GM18508 (cell line): Measurements from ENCODE around the gene RIPOR1.

Experiments used
- ATAC-seq: cut with Tn5 transposase; IDR thresholded peaks from one replicate; pipeline ENCODE4 v1.9.1; 2021; ENCODE audit warnings: moderate number of reproducible peaks; ENCODE audit not compliant: insufficient read depth, unreplicated experiment

RIPOR1 gene

GRCh38 chr16:67549936-67550335 is 21.3 kb downstream of the RIPOR1 start:
- ATAC-seq = no peak

GRCh38 chr16:67551091-67551490 is 22.5 kb downstream of the RIPOR1 start:
- ATAC-seq = no peak

- no peak for ATAC-seq
Observed at GRCh38 chr16:67551972-67552371, 23.3 kb downstream of the RIPOR1 start.

GRCh38 chr16:67552476-67552875 is 23.8 kb downstream of the RIPOR1 start:
- ATAC-seq = no peak

GRCh38 chr16:67555795-67556212 is 27.2 kb downstream of the RIPOR1 start:
- no peak for ATAC-seq

- ATAC-seq = no peak
Observed at GRCh38 chr16:67558859-67559258, 30.2 kb downstream of the RIPOR1 start.

GRCh38 chr16:67560827-67561342 is 32.3 kb downstream of the RIPOR1 start:
- no peak for ATAC-seq

- ATAC-seq = no peak
Observed at GRCh38 chr16:67561501-67561823, 32.8 kb downstream of the RIPOR1 start.

GRCh38 chr16:67561824-67562525 is 33.3 kb downstream of the RIPOR1 start:
- ATAC-seq = peak; percentile 57

- ATAC-seq = peak; percentile 26
Observed at GRCh38 chr16:67562526-67562917, 33.9 kb downstream of the RIPOR1 start, which contains the start of gene CTCF. TSS of gene CTCF (plus strand) at chr16:67562526. CDS start at chr16:67610833, 48,307 bp downstream.

GRCh38 chr16:67562918-67563707 is 34.5 kb downstream of the RIPOR1 start:
- ATAC-seq = peak; percentile 10

- no peak for ATAC-seq
Observed at GRCh38 chr16:67563708-67564468, 35.3 kb downstream of the RIPOR1 start.

- ATAC-seq = no peak
Observed at GRCh38 chr16:67565470-67566100, 37.0 kb downstream of the RIPOR1 start.

GRCh38 chr16:67571464-67571863 is 42.8 kb downstream of the RIPOR1 start:
- ATAC-seq = no peak

GRCh38 chr16:67571981-67572431 is 43.4 kb downstream of the RIPOR1 start:
- ATAC-seq = no peak

- ATAC-seq = no peak
Observed at GRCh38 chr16:67579686-67580085, 51.1 kb downstream of the RIPOR1 start.

- ATAC-seq = no peak
Observed at GRCh38 chr16:67580202-67580601, 51.6 kb downstream of the RIPOR1 start.

- ATAC-seq = no peak
Observed at GRCh38 chr16:67593288-67593687, 64.7 kb downstream of the RIPOR1 start.

- ATAC-seq = no peak
Observed at GRCh38 chr16:67593701-67594100, 65.1 kb downstream of the RIPOR1 start.

GRCh38 chr16:67594256-67594915 is 65.8 kb downstream of the RIPOR1 start:
- ATAC-seq = no peak
